ENCODE results near the gene STX8. TPM values are rescaled to one million over a fixed set of nuclear protein-coding genes. Genes with fewer than 3 reads are reported as not detected.

STX8 gene
- total and polyA plus RNA-seq, 8 donors = 26.9 to 37.4 (median 32.3) TPM

DNA sequence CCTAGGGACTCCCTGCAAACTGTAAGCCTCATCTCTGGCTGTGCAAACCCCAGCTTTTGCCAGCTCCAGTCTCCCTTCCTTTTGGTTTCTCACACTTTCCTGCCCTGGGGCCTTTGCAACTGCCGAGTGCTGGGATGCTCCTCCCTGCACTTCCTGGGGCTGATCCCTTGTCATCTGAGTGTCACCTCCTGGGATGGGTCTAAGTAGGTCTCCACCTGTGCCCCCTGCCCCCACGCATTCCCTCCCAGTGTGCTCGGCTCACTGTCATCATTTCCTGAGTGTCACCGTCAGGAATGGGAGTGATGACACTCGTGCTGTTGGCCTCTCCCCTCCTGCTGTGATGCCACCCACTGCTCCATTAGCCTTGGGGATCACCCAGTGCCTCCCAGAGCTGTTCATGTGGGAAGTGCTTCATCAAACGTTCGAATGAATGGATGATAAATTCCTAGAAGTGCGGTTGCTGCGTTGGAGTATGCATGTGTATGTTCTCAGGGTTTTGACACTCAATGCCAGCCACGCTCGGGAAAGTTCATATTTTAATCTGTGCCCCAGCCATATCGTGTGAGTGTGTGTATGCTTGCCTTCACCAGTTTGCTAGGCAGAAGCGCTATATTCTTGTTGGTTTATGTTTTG is 364.4 kb downstream of the STX8 start:
- 68 to 73% methylated on average over 13 of the region's 13 CpGs for WGBS, 2 donors
- FAIRE-seq (no peak), ATAC-seq (no peak), DNase-seq (no peak)
- Histone ChIP-seq H3K9me3 (peaks cover 0 to 2% (median 0%) of the 10 kb centered on the region in 4 donors), H3K4me1 (no peaks in the 10 kb centered on the region), H3K4me3 (no peak overlapping the region), H3K27ac (no peak overlapping the region), H3K36me3 (no peaks in the 10 kb centered on the region), H3K27me3 (no peaks in the 10 kb centered on the region)
- TF ChIP-seq, protein P1, sequence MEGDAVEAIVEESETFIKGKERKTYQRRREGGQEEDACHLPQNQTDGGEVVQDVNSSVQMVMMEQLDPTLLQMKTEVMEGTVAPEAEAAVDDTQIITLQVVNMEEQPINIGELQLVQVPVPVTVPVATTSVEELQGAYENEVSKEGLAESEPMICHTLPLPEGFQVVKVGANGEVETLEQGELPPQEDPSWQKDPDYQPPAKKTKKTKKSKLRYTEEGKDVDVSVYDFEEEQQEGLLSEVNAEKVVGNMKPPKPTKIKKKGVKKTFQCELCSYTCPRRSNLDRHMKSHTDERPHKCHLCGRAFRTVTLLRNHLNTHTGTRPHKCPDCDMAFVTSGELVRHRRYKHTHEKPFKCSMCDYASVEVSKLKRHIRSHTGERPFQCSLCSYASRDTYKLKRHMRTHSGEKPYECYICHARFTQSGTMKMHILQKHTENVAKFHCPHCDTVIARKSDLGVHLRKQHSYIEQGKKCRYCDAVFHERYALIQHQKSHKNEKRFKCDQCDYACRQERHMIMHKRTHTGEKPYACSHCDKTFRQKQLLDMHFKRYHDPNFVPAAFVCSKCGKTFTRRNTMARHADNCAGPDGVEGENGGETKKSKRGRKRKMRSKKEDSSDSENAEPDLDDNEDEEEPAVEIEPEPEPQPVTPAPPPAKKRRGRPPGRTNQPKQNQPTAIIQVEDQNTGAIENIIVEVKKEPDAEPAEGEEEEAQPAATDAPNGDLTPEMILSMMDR (IDR thresholded peaks at IDR 0.05) = no peak
- intact Hi-C loops (cut with DNase I) = no loop called here

- H3K4me1 ChIP-seq = no peaks in the 10 kb centered on the region
- no peak overlapping the region for H3K4me3 ChIP-seq
- TF ChIP-seq, protein P1 (IDR thresholded peaks at IDR 0.05) = no peak
- no peaks in the 10 kb centered on the region for H3K9me3 ChIP-seq
- intact Hi-C loops (cut with DNase I) = no loop called here
- 71 to 72% methylated on average over 7 of the region's 7 CpGs for WGBS, 2 donors
- DNase-seq (no peak), FAIRE-seq (no peak), ATAC-seq (no peak)
- H3K36me3 ChIP-seq = no peaks in the 10 kb centered on the region
- H3K27me3 ChIP-seq = no peaks in the 10 kb centered on the region
- H3K27ac ChIP-seq = no peak overlapping the region
Measured at GRCh38 chr17:9209781-9210370, 365.7 kb downstream of the STX8 start.

GRCh38 chr17:9209347-9209746 is 366.3 kb downstream of the STX8 start:
- no peak overlapping the region for H3K4me3 ChIP-seq
- 73 to 86% methylated on average over 4 to 5 of the region's 5 CpGs for WGBS, 2 donors
- FAIRE-seq (no peak), ATAC-seq (no peak), DNase-seq (no peak)
- H3K36me3 ChIP-seq = no peaks in the 10 kb centered on the region
- no peaks in the 10 kb centered on the region for H3K9me3 ChIP-seq
- TF ChIP-seq, protein P1 (IDR thresholded peaks at IDR 0.05) = no peak
- no peaks in the 10 kb centered on the region for H3K27me3 ChIP-seq
- H3K4me1 ChIP-seq = no peaks in the 10 kb centered on the region
- intact Hi-C loops (cut with DNase I) = no loop called here
- no peak overlapping the region for H3K27ac ChIP-seq

- DNase-seq (no peak), ATAC-seq (no peak), FAIRE-seq (no peak)
- no peak overlapping the region for H3K27ac ChIP-seq
- no peaks in the 10 kb centered on the region for H3K4me1 ChIP-seq
- H3K36me3 ChIP-seq = no peaks in the 10 kb centered on the region
- no peak overlapping the region for H3K4me3 ChIP-seq
- H3K27me3 ChIP-seq = no peaks in the 10 kb centered on the region
- TF ChIP-seq, protein P1 (IDR thresholded peaks at IDR 0.05) = no peak
- intact Hi-C loops (cut with DNase I) = no loop called here
- whole genome bisulfite sequencing, 2 donors = 83 to 94% methylated on average over 10 of the region's 10 CpGs
- H3K9me3 ChIP-seq = no peaks in the 10 kb centered on the region
Measured at GRCh38 chr17:9208381-9209105, 367.1 kb downstream of the STX8 start.
